ENCODE results near the gene GALNT11. TPM values are rescaled to one million over a fixed set of nuclear protein-coding genes. Genes with fewer than 3 reads are reported as not detected.

Gene GALNT11
- total RNA-seq, 1 donor from 2014 or later: 9.0 TPM

DNA sequence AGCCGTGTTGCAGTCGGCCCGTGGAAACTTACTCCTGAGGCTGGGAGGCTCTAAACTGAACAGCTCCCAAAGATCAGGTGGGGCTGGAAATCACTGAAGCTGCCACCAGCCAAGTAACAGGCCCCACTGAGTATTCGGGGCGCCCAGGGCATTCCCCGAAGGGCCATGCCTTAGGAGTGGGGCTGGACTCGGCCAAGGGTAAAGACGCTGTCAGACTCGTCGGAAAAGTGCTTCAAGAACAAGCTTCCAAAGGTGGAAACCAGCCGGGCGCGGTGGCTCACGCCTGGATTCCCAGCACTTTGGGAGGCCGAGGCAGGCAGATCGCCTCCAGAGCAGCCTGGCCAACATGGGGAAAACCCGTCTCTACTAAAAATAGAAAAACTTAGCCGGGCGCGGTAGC lies 102.8 kb downstream of the GALNT11 start:
- POLR2A ChIA-PET: no interaction called here
- no peak overlapping the region for H3K4me3 Mint-ChIP-seq
- H3K36me3 Mint-ChIP-seq (ENCODE audit: low read depth): peaks cover 76% of the 10 kb centered on the region
- intact Hi-C loops (cut with micrococcal nuclease): no loop called here
- no peaks in the 10 kb centered on the region for H3K4me1 Mint-ChIP-seq
- CTCF ChIA-PET: no interaction called here
- DNase-seq (no peak), ATAC-seq (ENCODE audit: low read depth) (no peak)
- H3K27ac Mint-ChIP-seq: no peak overlapping the region
- H3K9me3 Mint-ChIP-seq: peaks cover 11% of the 10 kb centered on the region
- H3K27me3 Mint-ChIP-seq: no peaks in the 10 kb centered on the region
- TF ChIP-seq, protein P1, sequence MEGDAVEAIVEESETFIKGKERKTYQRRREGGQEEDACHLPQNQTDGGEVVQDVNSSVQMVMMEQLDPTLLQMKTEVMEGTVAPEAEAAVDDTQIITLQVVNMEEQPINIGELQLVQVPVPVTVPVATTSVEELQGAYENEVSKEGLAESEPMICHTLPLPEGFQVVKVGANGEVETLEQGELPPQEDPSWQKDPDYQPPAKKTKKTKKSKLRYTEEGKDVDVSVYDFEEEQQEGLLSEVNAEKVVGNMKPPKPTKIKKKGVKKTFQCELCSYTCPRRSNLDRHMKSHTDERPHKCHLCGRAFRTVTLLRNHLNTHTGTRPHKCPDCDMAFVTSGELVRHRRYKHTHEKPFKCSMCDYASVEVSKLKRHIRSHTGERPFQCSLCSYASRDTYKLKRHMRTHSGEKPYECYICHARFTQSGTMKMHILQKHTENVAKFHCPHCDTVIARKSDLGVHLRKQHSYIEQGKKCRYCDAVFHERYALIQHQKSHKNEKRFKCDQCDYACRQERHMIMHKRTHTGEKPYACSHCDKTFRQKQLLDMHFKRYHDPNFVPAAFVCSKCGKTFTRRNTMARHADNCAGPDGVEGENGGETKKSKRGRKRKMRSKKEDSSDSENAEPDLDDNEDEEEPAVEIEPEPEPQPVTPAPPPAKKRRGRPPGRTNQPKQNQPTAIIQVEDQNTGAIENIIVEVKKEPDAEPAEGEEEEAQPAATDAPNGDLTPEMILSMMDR (IDR thresholded peaks at IDR 0.05): no peak

DNA sequence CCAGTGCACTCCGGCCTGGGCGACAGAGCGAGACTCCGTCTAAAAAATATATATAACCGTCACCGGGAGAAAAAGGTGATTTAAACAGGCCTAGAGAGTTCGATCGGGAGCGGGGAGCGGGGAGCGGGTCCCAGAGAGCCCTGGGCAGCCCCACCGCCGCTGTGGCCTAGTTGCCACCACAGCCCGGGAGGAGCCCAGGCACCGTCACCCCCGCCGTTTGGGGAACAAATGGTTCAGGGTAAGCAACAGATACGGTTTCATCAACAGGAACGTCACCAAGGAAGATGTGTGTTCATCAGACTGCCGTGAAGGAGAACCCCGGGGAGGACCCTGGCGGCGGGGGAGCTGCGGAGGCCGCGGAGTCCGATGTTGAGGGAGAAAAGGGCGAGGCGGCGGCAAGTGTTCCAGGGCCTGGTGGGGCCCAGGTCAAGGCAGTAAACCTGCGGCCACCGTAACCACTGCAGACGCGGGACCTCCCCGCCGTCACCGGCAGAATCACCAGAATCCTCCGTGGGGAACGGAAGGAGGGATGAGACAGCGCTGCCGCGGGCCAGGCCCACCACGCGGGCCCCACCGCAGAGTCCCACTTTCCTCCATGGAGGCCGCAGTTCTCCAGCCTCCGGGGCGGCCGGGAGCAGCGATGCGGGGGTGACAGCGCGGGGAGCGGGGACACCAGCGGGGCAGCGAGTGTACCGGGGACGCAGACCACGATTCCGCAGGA lies 103.4 kb downstream of the GALNT11 start:
- H3K27ac Mint-ChIP-seq: no peak overlapping the region
- CTCF ChIA-PET: no interaction called here
- ATAC-seq (ENCODE audit: low read depth): no peak
- H3K4me1 Mint-ChIP-seq: no peaks in the 10 kb centered on the region
- intact Hi-C loops (cut with micrococcal nuclease): no loop called here
- no peak overlapping the region for H3K4me3 Mint-ChIP-seq
- no peak for DNase-seq
- peaks cover 9% of the 10 kb centered on the region for H3K9me3 Mint-ChIP-seq
- POLR2A ChIA-PET: no interaction called here
- TF ChIP-seq, protein P1 (IDR thresholded peaks at IDR 0.05): no peak
- peaks cover 75% of the 10 kb centered on the region for H3K36me3 Mint-ChIP-seq (ENCODE audit: low read depth)
- no peaks in the 10 kb centered on the region for H3K27me3 Mint-ChIP-seq

DNA sequence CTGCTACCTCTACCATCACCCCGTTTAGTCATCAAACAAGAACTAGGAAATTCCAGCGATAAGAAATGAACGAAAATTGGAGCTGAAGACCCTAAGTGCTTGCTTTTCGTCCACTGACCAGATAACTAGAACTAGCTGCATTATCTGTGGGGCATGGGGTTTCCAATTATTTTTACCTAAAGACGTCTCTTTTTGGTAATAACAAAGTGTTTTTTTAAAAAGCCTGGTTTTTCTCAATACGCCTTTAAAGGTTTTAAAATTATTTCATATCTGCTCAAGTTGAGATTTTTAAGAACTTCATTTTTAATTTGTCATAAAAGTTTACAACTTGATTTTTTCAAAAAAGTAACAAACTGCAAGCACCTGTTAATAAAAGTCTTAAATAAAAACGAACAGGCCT lies 104.2 kb downstream of the GALNT11 start:
- Mint-ChIP-seq H3K27ac (no peak overlapping the region), H3K9me3 (peaks cover 4% of the 10 kb centered on the region), H3K4me1 (no peaks in the 10 kb centered on the region), H3K36me3 (ENCODE audit: low read depth) (peaks cover 70% of the 10 kb centered on the region), H3K27me3 (no peaks in the 10 kb centered on the region), H3K4me3 (no peak overlapping the region)
- no peak for ATAC-seq (ENCODE audit: low read depth)
- POLR2A ChIA-PET: no interaction called here
- no peak for DNase-seq
- CTCF ChIA-PET: no interaction called here
- TF ChIP-seq, protein P1 (IDR thresholded peaks at IDR 0.05): no peak
- intact Hi-C loops (cut with micrococcal nuclease): no loop called here

DNA sequence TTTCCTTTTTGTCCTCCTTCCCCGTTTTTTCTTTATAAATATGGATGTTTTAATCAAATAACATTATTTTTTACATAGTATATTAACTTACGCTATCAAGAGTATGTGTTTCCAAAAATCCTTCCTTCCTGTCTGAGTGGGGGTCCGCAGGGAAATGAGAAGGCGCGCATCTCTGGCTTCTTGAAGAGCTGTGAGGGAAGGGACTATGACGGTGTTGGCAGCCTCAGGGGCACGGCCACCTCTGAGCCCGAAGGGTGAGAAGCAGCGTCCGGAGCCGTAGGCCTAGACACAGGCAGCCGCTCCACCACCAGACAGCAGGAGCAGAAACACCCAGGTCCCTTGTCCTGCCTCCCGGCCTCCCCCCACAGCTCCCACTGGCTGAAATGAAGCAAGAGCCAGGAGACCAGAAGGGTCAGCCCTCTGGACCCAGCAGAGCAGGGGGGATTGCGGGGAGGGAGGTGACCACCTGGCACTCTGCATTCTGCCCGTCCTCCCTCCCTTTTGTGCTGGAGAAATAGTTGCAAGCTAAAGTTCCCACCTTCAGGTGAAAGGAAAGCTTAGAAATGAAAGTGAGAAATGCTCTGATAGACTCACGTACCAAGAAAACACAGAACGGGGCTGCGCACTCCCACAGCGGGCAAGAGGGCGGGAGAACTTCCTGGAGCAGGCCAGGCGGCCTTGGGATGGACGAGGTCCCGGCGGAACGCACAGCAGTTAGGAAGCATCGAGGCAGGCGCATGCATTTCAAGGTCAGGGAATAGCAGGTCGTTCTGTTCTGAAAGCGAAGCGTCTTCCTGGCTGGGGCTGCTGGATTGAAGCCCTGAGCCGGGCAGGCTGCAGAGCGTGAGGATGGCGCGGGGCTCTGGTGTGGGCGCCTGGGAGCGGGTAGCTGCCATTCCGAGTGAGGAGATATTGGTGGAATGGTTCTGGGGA lies 105.5 kb downstream of the GALNT11 start:
- TF ChIP-seq, protein P1 (IDR thresholded peaks at IDR 0.05): no peak
- ChIA-PET CTCF (no interaction called here), POLR2A (no interaction called here)
- Mint-ChIP-seq H3K4me1 (no peaks in the 10 kb centered on the region), H3K27me3 (no peaks in the 10 kb centered on the region), H3K27ac (no peak overlapping the region), H3K36me3 (ENCODE audit: low read depth) (peaks cover 62% of the 10 kb centered on the region), H3K4me3 (no peak overlapping the region), H3K9me3 (no peaks in the 10 kb centered on the region)
- no peak for ATAC-seq (ENCODE audit: low read depth)
- intact Hi-C loops (cut with micrococcal nuclease): no loop called here
- no peak for DNase-seq

DNA sequence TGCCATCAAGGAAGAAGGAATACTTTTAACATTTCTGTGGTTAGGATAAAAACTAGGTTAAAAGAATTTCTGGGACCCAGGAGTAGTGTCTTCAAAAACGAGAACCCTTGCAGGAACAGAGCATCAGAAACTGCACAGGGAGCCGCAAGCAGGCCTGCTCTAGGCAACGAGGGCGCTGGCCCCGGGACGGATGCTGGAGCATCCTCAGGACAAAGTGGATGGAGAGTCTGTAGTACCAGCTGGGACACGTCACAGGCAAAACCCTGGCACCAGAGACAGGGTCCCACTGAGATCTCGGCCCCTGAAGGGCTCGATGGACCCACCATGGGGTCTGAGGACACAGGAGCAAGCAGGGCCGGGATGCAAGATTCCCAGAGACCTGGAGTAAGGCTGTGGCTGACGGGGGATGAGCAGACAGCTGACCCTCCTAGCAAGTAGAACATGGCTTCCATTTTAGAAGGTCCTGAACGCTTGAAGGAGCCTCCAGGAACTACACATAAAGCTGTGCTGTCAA lies 106.6 kb downstream of the GALNT11 start:
- TF ChIP-seq, protein P1 (IDR thresholded peaks at IDR 0.05): no peak
- intact Hi-C loops (cut with micrococcal nuclease): no loop called here
- no peaks in the 10 kb centered on the region for H3K9me3 Mint-ChIP-seq
- H3K27ac Mint-ChIP-seq: no peak overlapping the region
- POLR2A ChIA-PET: no interaction called here
- ATAC-seq (ENCODE audit: low read depth): no peak
- CTCF ChIA-PET: interaction anchor here (0.5 kb wide), 1 partner anchor 372 kb away, joined by 4 read pairs; no protein-coding TSS in a partner anchor
- DNase-seq: no peak
- H3K36me3 Mint-ChIP-seq (ENCODE audit: low read depth): peaks cover 65% of the 10 kb centered on the region
- H3K4me1 Mint-ChIP-seq: no peaks in the 10 kb centered on the region
- no peaks in the 10 kb centered on the region for H3K27me3 Mint-ChIP-seq
- H3K4me3 Mint-ChIP-seq: no peak overlapping the region
